Frontal cortex (tissue), 4 donors: ENCODE data around the gene STARD13. TPM values are rescaled to one million over a fixed set of nuclear protein-coding genes. Genes with fewer than 3 reads are reported as not detected.

Experiments used
- DNase-seq, 2 donors: peaks; one replicate each; pipeline ENCODE4 v3.0.0; 2012; ENCODE audit warnings: low spot score in 2 of 2
- FAIRE-seq: peaks from 2 replicates; lab custom pipeline; 2012; peaks lifted over from hg19 to GRCh38; lab: Jason Lieb, UNC
- total RNA-seq: library from RNA; depleted of rRNA; stranded (reverse); fragments of >200 nt; gene quantifications from one replicate; pipeline ENCODE4 v1.2.3, GENCODE V29; 2014
- donor health status: control.
- donor health status: control.
- donor health status: control.

STARD13 gene
- total RNA-seq, 1 donor from 2014 or later: 6.5 TPM

- FAIRE-seq: no peak
- no peak for DNase-seq
Measured at GRCh38 chr13:33208290-33209220, 77.0 kb downstream of the STARD13 start.

GRCh38 chr13:33207615-33207961, 78.0 kb downstream of the STARD13 start:
- DNase-seq: no peak
- FAIRE-seq: no peak

GRCh38 chr13:33206945-33207614, 78.5 kb downstream of the STARD13 start:
- DNase-seq: no peak
- FAIRE-seq: no peak

- DNase-seq: no peak
- no peak for FAIRE-seq
Measured at GRCh38 chr13:33206425-33206824, 79.1 kb downstream of the STARD13 start.

GRCh38 chr13:33205804-33206221, 79.7 kb downstream of the STARD13 start:
- FAIRE-seq: no peak
- DNase-seq: no peak

GRCh38 chr13:33205224-33205623, 80.3 kb downstream of the STARD13 start:
- FAIRE-seq (no peak), DNase-seq (no peak)

GRCh38 chr13:33204130-33204927, 81.2 kb downstream of the STARD13 start:
- FAIRE-seq: no peak

GRCh38 chr13:33202644-33203169, 82.8 kb downstream of the STARD13 start:
- FAIRE-seq: no peak

More at GRCh38 chr13:33204130-33204927, 81.2 kb downstream of the STARD13 start:
- DNase-seq: no peak

GRCh38 chr13:33201659-33202058, 83.9 kb downstream of the STARD13 start:
- DNase-seq: no peak
- no peak for FAIRE-seq

More at GRCh38 chr13:33202644-33203169, 82.8 kb downstream of the STARD13 start:
- DNase-seq: no peak

GRCh38 chr13:33199289-33199850, 86.2 kb downstream of the STARD13 start:
- DNase-seq (no peak), FAIRE-seq (no peak)

- DNase-seq: no peak
- FAIRE-seq: no peak
Measured at GRCh38 chr13:33197541-33197971, 88.0 kb downstream of the STARD13 start.

- DNase-seq (no peak), FAIRE-seq (no peak)
Measured at GRCh38 chr13:33196767-33197166, 88.8 kb downstream of the STARD13 start.

GRCh38 chr13:33195693-33196464, 89.7 kb downstream of the STARD13 start:
- FAIRE-seq (no peak), DNase-seq (no peak)

- DNase-seq: no peak
- FAIRE-seq: no peak
Measured at GRCh38 chr13:33194820-33195692, 90.5 kb downstream of the STARD13 start.

GRCh38 chr13:33193428-33193974, 92.1 kb downstream of the STARD13 start:
- FAIRE-seq: no peak
- DNase-seq: no peak

GRCh38 chr13:33191425-33192210, 93.9 kb downstream of the STARD13 start:
- DNase-seq (no peak), FAIRE-seq (no peak)

- no peak for FAIRE-seq
- DNase-seq: no peak
Measured at GRCh38 chr13:33189470-33189869, 96.1 kb downstream of the STARD13 start.
